K562 (cell line): Measurements from ENCODE around the gene HDLBP. TPM values are rescaled to one million over a fixed set of nuclear protein-coding genes. Genes with fewer than 3 reads are reported as not detected.
A peak's percentile ranks its signal among the peaks of the same experiment; 100 is the strongest.

Source experiments
- ATAC-seq: fragments of 200-7000 bp; cut with Tn5 transposase; 3 replicates; pipeline ENCODE4 v1.9.1; 2020; ENCODE audit warnings: moderate library complexity
- BruUV-seq: library from RNA; stranded (reverse); fragments of 400-500 nt; replicated peaks from 2 replicates; lab custom pipeline; 2021; lab: Mats Ljungman, UMichigan
- CTCF ChIA-PET: fragments of 300-600 bp; formaldehyde crosslinking; extraction: SDS; loops from one replicate; lab custom pipeline; 2021; ENCODE audit warnings: low intra/inter-chr PET ratio; lab: Yijun Ruan, JAX
- POLR2A ChIA-PET: fragments of 300-600, 350-650 bp; sonication (Branson Sonifier 250); formaldehyde crosslinking; extraction: SDS; loops from one replicate; lab custom pipeline; 2021; ENCODE audit warnings: antibody characterized with exemption, inconsistent platforms; lab: Yijun Ruan, JAX
- DNase-seq, 4 experiments: peaks; one replicate each; pipeline versions ENCODE4 v3.0.0 to v3.0.0-alpha.2; 2011 to 2018; ENCODE audit warnings: low spot score in 3 of 4, mixed read lengths in 3 of 4; ENCODE audit errors: extremely low read depth in 1 of 4
- FAIRE-seq: peaks from 2 replicates; lab custom pipeline; 2011; peaks lifted over from hg19 to GRCh38; lab: Jason Lieb, UNC
- H2AFZ ChIP-seq: 2 replicates; pipeline ENCODE4 v1.6.0; 2011; ENCODE audit warnings: low read depth, low read length, control low read depth, inconsistent platforms
- H3K27ac ChIP-seq: fragments of 200-600 bp; 3 replicates; pipeline ENCODE4 v1.8.0; 2011; ENCODE audit warnings: low read depth, mild to moderate bottlenecking, control low read depth, inconsistent platforms, low read length, moderate library complexity, mixed read lengths; ENCODE audit errors: extremely low read depth
- H3K27me3 ChIP-seq, 2 experiments: fragments of 300-600 bp in 1 of 2; 2 replicates in 1 of 2; 3 replicates in 1 of 2; pipeline versions ENCODE4 v1.6.0 to v1.8.0; 2011; ENCODE audit warnings: inconsistent platforms in 2 of 2, low read length in 2 of 2, mild to moderate bottlenecking in 1 of 2, mixed read lengths in 1 of 2, moderate library complexity in 1 of 2; ENCODE audit not compliant: control insufficient read depth in 2 of 2, insufficient read depth in 2 of 2
- H3K36me3 ChIP-seq: fragments of 300-600 bp; 3 replicates; pipeline ENCODE4 v1.8.0; 2011; ENCODE audit warnings: mild to moderate bottlenecking, low read length, inconsistent platforms; ENCODE audit not compliant: control insufficient read depth, insufficient read depth
- H3K4me1 ChIP-seq, 2 experiments: fragments of 200-600 bp in 1 of 2; replicated peaks in 1 of 2; 2 replicates in 1 of 2; 3 replicates in 1 of 2; pipeline versions ENCODE4 v1.5.1 to v1.8.0; 2011; ENCODE audit warnings: inconsistent platforms in 2 of 2, low read length in 2 of 2, mild to moderate bottlenecking in 1 of 2, mixed read lengths in 1 of 2, moderate library complexity in 1 of 2; ENCODE audit not compliant: control insufficient read depth in 2 of 2, insufficient read depth in 2 of 2
- H3K4me2 ChIP-seq: 2 replicates; pipeline ENCODE4 v1.6.1; 2011; ENCODE audit warnings: low read length, control low read depth, inconsistent platforms, mixed read lengths; ENCODE audit not compliant: insufficient read depth
- H3K4me3 ChIP-seq: fragments of 200-600 bp; sonication (generic), shearing (Covaris generic); 2 replicates; pipeline ENCODE4 v1.5.1; 2016; ENCODE audit warnings: control low read depth, inconsistent platforms
- H3K79me2 ChIP-seq: fragments of 200-600 bp; 3 replicates; pipeline ENCODE4 v1.8.0; 2011; ENCODE audit warnings: low read length, inconsistent platforms; ENCODE audit not compliant: control insufficient read depth, insufficient read depth
- H3K9ac ChIP-seq, 2 experiments: 2 replicates each; pipeline versions ENCODE4 v1.6.0 to v1.6.1; 2011; ENCODE audit warnings: low read depth in 2 of 2, low read length in 2 of 2, control low read depth in 1 of 2, inconsistent platforms in 1 of 2, mild to moderate bottlenecking in 1 of 2, mixed read lengths in 1 of 2; ENCODE audit not compliant: insufficient read depth in 1 of 2
- H3K9me1 ChIP-seq: one replicate; pipeline ENCODE4 v1.6.0; 2011; ENCODE audit warnings: inconsistent platforms, mild to moderate bottlenecking, low read length, moderate library complexity; ENCODE audit not compliant: control insufficient read depth, insufficient read depth
- H3K9me3 ChIP-seq: replicated peaks from 2 replicates; pipeline ENCODE4 v1.5.1; 2011; ENCODE audit warnings: low read depth, low read length, inconsistent platforms; ENCODE audit not compliant: control insufficient read depth, insufficient read depth
- H4K20me1 ChIP-seq: replicated peaks from 2 replicates; pipeline ENCODE4 v1.6.1; 2011; ENCODE audit warnings: low read length, inconsistent platforms, mixed read lengths; ENCODE audit not compliant: control insufficient read depth, insufficient read depth
- ATF1 ChIP-seq, 2 experiments: fragments of 450-650 bp in 1 of 2; IDR thresholded peaks; 2 replicates each; pipeline ENCODE4 v1.6.1; 2016; ENCODE audit warnings: missing compliant biosample characterization in 1 of 2, missing genetic modification characterization in 1 of 2
- BDP1 ChIP-seq: IDR thresholded peaks from 3 replicates; pipeline ENCODE4 v1.6.1; 2011; ENCODE audit not compliant: insufficient read length, insufficient read depth
- GABPA ChIP-seq: fragments of 200-800 bp; sonication (Bioruptor generic); conservative IDR thresholded peaks from 2 replicates; pipeline ENCODE4 v1.6.1; 2016; ENCODE audit warnings: low read depth, missing genetic modification characterization, missing compliant biosample characterization
- GABPB2 ChIP-seq: fragments of 250-450 bp; sonication (Bioruptor Pico); conservative IDR thresholded peaks from 2 replicates; pipeline ENCODE4 v1.5.1; 2021; ENCODE audit warnings: mild to moderate bottlenecking
- KAT8 ChIP-seq: fragments of 450-650 bp; IDR thresholded peaks from 2 replicates; pipeline ENCODE4 v1.6.1; 2016; ENCODE audit warnings: low read depth, mild to moderate bottlenecking
- PHF20 ChIP-seq: fragments of 450-650 bp; IDR thresholded peaks from 2 replicates; pipeline ENCODE4 v1.6.1; 2018; ENCODE audit not compliant: partially characterized antibody
- RAD51 ChIP-seq: fragments of 450-650 bp; IDR thresholded peaks from 2 replicates; pipeline ENCODE4 v1.7.1; 2016; ENCODE audit warnings: low read depth, mild to moderate bottlenecking, borderline replicate concordance
- SRSF1 ChIP-seq: fragments of 200-400 bp; formaldehyde crosslinking; IDR thresholded peaks from 2 replicates; pipeline ENCODE4 v1.6.1; 2017; ENCODE audit warnings: mild to moderate bottlenecking, low read depth, low read length, moderate library complexity
- YY1 ChIP-seq, 3 experiments: IDR thresholded peaks; 2 replicates each; pipeline ENCODE4 v1.6.1; 2011; ENCODE audit warnings: low read length in 2 of 3, mild to moderate bottlenecking in 2 of 3, moderate library complexity in 2 of 3, borderline replicate concordance in 1 of 3, control low read depth in 1 of 3, low read depth in 1 of 3; ENCODE audit not compliant: insufficient read depth in 3 of 3, insufficient replicate concordance in 2 of 3, control insufficient read depth in 1 of 3, insufficient read length in 1 of 3; ENCODE audit errors: extremely low read depth in 1 of 3
- ZBTB26 ChIP-seq: fragments of 450-650 bp; formaldehyde crosslinking; IDR thresholded peaks from 2 replicates; pipeline ENCODE4 v1.4.0; 2022; ENCODE audit warnings: missing genetic modification characterization
- ZNF146 ChIP-seq: IDR thresholded peaks from one replicate; pipeline ENCODE4 v1.6.1; 2018; ENCODE audit warnings: missing compliant biosample characterization; ENCODE audit not compliant: unreplicated experiment
- ZNF174 ChIP-seq: fragments of 250-450 bp; sonication (Bioruptor Pico); IDR thresholded peaks from 2 replicates; pipeline ENCODE4 v1.4.0; 2020; ENCODE audit warnings: mild to moderate bottlenecking
- WGBS: fragments of 100-300 bp; shearing (Covaris generic); methylation state at CpG from one replicate; pipeline ENCODE4 v1.1.6; 2016; ENCODE audit warnings: low coverage, mixed read lengths; ENCODE audit not compliant: insufficient coverage; ENCODE audit errors: missing lambda C conversion rate; 5-methylcytosine and 5-hydroxymethylcytosine counted together
- in situ Hi-C: fragments of 300-500 bp; cut with MboI; formaldehyde crosslinking; loops from 4 replicates; pipeline ENCODE4 v1.15.0; 2018; ENCODE audit warnings: inconsistent platforms, mixed read lengths
- intact Hi-C: fragments of 100-400 bp; cut with micrococcal nuclease; formaldehyde crosslinking; loops from 2 replicates; pipeline ENCODE4 v1.14.2; 2022
- polyA plus RNA-seq, 8 experiments: library from polyadenylated mRNA; depleted of rRNA in 4 of 8; stranded (reverse) in 5 of 8; unstranded in 3 of 8; fragments of >200 nt; fragmentation: Nextera tagmentation in 2 of 8; fragmentation: Illumina TruSeq in 1 of 8; extraction: Ambion mirVana in 2 of 8; extraction: Trizol in 1 of 8; gene quantifications; 2 replicates each; pipeline versions ENCODE4 v1.2.1 to v1.2.3, GENCODE V29; 2011 to 2014; ENCODE audit warnings: inconsistent platforms in 1 of 8, missing spikeins in 1 of 8
- total RNA-seq, 7 experiments: library from RNA; depleted of rRNA in 6 of 7; stranded (reverse); fragments of >200 nt in 6 of 7; fragmentation: Illumina TruSeq in 2 of 7; extraction: Trizol in 2 of 7; gene quantifications; 2 replicates each; pipeline versions ENCODE4 v1.2.1 to v1.2.3, GENCODE V29; 2011 to 2021; ENCODE audit warnings: low replicate concordance in 1 of 7
- TF ChIP-seq, protein P1 (sequence below): sonication (generic); formaldehyde crosslinking; IDR thresholded peaks from 2 replicates; pipeline ENCODE4 v1.9.0; 2022; ENCODE audit warnings: mild to moderate bottlenecking, missing genetic modification reagents

Gene HDLBP
- total and polyA plus RNA-seq, 9 of the 15 experiments (the other 6 are each of a cell fraction or from before 2014, with no cell fraction given) = 24.4 to 378 (median 146) TPM

DNA sequence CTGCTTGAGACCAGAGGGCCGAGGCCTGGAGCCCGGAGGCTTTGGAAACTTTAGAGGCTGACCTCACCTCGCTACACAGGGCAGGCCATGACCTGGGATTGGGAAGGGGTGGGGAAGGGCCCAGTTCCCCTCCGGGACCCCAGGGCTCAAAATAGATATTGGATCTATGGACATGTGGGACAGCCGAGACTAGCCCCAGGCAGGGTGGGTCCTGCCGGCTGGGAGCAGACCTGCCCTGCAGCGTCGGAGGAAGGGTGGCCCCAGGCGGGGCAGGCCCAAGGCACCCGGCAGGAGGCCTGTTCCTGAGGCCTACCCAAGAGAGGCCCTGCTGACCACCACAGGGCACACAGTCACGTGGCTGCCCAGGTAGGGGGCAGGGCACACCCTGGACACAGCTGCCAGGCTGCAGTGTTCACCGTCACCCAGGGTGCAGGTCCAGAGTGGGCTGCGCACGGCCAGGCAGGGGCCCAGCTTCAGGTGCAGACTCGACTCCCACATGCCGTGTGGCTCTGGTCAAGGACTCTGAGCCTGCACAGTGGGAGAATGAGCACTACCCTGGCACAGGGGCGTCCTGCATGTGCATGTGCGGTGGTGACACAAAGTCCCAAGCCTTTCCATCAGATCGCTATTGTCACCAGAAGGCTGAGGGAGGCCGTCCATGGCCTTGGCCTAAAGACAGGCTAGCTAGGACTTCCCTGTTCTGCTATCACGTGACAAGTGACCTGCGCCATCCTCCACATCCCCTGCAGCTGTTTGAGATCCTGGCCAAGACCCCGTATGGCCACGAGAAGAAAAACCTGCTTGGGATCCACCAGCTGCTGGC is 113.8 kb downstream of the HDLBP start:
- ChIA-PET CTCF (no interaction called here), POLR2A (no interaction called here)
- ATAC-seq (no peak), DNase-seq (no peak), FAIRE-seq (no peak)
- intact Hi-C loops = no loop called here
- no peaks in the 10 kb centered on the region for H3K9me3 ChIP-seq
- H3K9me1 ChIP-seq = no peaks in the 10 kb centered on the region
- peaks cover 0 to 15% of the 10 kb centered on the region in 2 experiments; a peak in 2 of 5 replicates for H3K27me3 ChIP-seq
- BruUV-seq = no TSS peak
- no peak overlapping the region for H3K27ac ChIP-seq
- H3K4me3 ChIP-seq = no peak overlapping the region
- no peaks in the 10 kb centered on the region for H3K36me3 ChIP-seq
- H3K4me2 ChIP-seq = no peak overlapping the region
- H2AFZ ChIP-seq = no peak overlapping the region
- no peaks in the 10 kb centered on the region for H4K20me1 ChIP-seq
- 38% methylated on average over 12 of the region's 24 CpGs for WGBS
- H3K4me1 ChIP-seq = peaks cover 0 to 39% of the 10 kb centered on the region in 2 experiments; a peak in 3 of 5 replicates
- H3K79me2 ChIP-seq = no peaks in the 10 kb centered on the region
- in situ Hi-C loops = no loop called here
- no peak overlapping the region for H3K9ac ChIP-seq
- TF ChIP-seq ATF1 (CRISPR knock-in tag; IDR thresholded peaks at IDR 0.05) = no peak
- TF ChIP-seq ATF1 (tag; IDR thresholded peaks at IDR 0.05) = no peak
- TF ChIP-seq ZNF146 (CRISPR knock-in tag) = no peak
- no peak for TF ChIP-seq GABPA (tag)
- no peak for TF ChIP-seq YY1 (IDR thresholded peaks at IDR 0.05; ENCODE audit: borderline replicate concordance in 1 of 3, control insufficient read depth in 1 of 3, extremely low read depth in 1 of 3, insufficient read depth in 3 of 3, insufficient read length in 1 of 3, insufficient replicate concordance in 2 of 3, low read depth in 1 of 3, low read length in 2 of 3)
- TF ChIP-seq BDP1 = no peak
- no peak for TF ChIP-seq SRSF1
- no peak for TF ChIP-seq PHF20
- TF ChIP-seq GABPB2 (CRISPR knock-in tag) = no peak
- TF ChIP-seq RAD51 = peak; percentile 49; the same call in 1 of the 2 replicates
- no peak for TF ChIP-seq ZBTB26 (CRISPR knock-in tag)
- TF ChIP-seq KAT8 = no peak
- no peak for TF ChIP-seq ZNF174 (CRISPR knock-in tag)
- TF ChIP-seq, protein P1, sequence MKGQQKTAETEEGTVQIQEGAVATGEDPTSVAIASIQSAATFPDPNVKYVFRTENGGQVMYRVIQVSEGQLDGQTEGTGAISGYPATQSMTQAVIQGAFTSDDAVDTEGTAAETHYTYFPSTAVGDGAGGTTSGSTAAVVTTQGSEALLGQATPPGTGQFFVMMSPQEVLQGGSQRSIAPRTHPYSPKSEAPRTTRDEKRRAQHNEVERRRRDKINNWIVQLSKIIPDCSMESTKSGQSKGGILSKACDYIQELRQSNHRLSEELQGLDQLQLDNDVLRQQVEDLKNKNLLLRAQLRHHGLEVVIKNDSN (CRISPR knock-in tag) = peak; percentile 64
